T-helper 2 cell treated with Interferon-gamma antibody and Interleukin-4, amounts not matched to agents 100 ng/mL and 5 ng/mL, for 36 hours (primary cell): ENCODE measurements around the gene BLID. TPM values are rescaled to one million over a fixed set of nuclear protein-coding genes. Genes with fewer than 3 reads are reported as not detected.

Experiments used
- intact Hi-C: fragments of 100-400 bp; cut with micrococcal nuclease; formaldehyde crosslinking; loops from one replicate; pipeline ENCODE4 v1.15.1; 2023
- total RNA-seq: library from RNA; stranded (reverse); gene quantifications from 2 replicates; pipeline ENCODE4 v1.2.3, GENCODE V29; 2022

Gene BLID
- total RNA-seq, 1 donor from 2014 or later: not detected

DNA sequence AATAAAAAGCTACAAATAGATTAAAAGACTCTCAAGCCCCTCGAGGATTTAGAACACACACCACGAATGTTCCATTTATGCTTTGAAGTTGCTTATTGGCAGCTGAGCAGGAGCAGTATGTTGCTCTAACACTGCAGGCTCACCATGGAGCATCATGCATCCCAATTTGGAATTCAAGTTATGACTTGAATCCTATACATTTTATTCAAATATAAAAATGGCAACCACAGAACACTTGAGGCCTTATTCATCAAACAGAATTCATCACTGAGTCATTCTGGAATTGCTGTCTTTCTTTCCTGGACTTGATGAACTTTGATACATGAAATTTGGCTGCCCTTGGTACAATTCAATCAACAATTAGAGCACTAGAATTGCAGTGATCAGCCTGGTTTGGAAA lies 24.5 kb upstream of the BLID start:
- intact Hi-C loops: no loop called here

DNA sequence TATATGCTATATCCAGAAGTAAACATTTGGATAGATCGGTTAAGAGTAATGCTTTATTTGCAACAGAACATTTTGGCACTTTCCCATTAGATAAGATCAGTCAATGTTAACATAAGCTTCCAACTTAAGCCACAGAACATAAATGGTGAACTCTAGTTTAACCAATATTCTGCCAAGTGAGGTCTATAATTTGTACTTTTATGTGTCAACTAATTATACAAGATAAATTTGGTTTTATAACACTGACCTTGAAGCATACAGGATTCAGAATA lies 23.5 kb upstream of the BLID start:
- intact Hi-C loops: no loop called here

DNA sequence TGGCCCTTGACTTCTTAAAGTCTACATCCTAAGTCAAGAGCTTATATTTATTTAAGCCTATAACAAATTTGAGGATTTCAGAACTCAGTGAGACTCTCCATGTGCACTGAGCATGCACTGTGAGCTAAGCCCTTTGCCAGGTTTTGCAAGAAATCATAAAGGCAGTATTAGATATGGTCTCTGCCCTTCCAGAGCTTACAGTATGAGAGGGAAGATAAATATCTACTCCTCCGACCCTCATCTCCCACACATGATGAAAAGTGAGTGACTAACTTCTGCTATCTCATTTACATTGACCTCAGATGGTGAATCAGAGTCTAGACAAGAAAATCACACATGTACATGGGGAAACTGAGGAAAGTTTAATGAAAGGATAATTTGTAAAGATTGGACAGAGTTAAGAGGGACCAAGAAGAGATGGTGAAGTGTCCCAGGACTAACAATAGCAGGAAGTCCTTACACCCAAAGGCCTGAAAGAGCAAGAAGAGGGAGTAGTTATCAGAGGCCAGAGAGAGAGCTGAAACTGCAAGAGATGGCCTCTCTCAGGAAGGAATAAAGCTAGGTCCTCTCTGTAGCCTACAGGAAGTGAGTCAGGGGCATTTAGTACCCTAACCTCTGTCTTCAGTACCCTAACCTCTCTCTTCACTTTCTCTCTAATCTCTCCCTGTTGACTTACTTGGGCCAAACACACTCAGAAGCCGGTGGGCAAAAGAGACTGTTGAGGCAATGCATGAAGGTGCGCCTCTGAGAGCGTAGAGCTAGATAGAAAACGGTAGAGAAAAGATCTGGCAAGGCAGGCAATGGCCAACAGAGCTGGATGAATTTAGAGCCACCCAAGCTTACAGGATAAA lies 23.0 kb upstream of the BLID start:
- intact Hi-C loops: no loop called here

- intact Hi-C loops: no loop called here
These were observed 21.2 kb upstream of the BLID start for GRCh38 chr11:122137078-122137793.

DNA sequence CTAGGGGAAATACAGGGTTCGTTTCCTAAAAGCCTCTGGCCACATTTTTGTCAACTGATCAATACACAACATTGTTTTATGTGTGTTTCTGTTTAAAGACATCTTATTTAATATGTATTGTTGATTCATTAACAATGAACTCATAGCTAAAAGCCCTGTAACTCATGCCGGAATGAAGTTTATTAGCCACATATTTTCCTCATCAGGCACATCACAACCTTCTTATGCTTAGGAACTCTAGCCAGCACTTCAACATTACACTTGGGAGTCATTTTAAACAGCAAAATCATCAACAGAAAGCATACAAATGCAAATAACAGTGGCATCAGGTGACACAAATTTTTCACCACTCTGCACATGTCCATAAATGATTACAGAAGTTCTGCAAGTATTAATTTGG lies 15.1 kb upstream of the BLID start:
- intact Hi-C loops: no loop called here

- intact Hi-C loops: no loop called here
These were observed 12.1 kb upstream of the BLID start for GRCh38 chr11:122128146-122128545.

DNA sequence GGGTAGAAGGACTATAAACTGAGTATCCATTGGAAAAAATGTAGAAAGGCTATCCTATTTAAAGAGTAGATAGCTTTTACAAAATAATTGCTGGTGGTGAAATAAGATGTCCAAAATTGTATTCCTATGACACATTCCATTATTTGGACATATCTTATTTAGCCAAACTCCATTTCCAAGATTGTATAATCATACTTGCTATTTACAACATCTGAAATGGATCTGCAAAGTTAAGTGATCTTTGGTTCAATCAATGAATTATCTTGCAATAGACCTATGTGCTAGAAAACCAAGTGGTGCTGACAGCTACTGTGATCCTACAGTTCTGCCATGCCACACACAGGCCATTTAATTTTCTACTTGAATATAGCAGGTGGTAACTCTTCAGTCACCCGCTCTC lies 11.0 kb upstream of the BLID start:
- intact Hi-C loops: no loop called here

DNA sequence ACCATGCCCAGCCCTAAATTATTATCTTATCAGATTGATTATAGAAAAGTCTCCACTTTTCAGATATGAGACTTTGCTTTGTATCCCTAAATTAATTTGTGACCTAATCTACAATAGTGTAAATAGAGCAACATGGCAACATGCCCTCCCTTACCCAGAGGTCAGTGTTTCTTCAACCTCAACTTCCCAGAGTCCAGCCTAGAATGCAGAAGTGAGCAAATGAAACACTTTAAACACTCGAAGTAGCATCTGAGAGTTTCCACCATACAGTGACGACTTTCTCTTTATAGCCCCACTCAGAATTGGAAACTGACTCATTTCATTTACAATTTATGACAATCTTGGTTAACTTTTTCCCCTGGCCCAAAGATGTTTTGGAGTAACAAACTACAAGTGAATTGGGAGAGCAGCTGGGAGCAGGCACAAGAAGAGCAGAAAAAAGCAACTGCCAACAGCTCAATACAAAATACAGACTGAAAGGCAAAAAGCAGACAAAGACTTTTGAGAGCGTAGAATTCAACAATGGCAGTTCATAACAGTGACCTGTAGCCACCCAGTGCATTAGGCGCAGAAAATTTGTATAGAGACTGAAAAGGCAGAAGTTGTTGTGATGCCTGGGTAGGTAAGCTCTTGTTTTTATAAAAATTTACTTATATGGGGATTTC lies 10.1 kb upstream of the BLID start:
- intact Hi-C loops: no loop called here

DNA sequence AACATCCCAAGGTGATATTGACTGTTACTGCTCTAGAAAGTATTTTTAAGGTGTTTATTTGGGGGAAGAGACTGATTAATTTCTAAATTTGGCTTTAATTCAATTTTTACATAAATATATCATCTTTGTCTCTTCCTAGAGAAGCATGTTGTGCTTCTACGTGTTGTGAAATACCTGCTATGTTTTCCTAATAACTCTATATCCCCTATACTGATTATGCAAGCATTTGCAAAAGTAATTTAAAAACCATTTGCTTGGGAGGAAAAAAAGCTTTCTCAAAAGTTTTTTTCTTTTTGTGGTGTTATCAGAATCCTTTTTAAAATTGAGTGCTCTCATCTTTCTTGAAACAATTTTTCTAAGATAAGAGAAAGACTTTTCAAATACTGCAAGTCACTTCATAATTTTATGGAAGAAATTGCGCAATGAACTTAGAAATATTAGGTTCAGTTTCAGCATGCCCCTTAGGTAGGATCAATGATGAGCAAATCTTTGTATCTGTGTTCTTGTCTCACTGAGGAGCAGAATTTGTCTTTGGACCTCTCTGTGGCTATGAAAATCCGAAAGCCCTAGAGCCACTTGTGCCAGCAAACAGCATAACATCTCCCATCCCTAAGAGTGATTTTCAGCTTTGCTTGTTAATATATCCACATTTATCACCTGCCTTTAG lies 7.4 kb upstream of the BLID start:
- intact Hi-C loops: no loop called here

- intact Hi-C loops: no loop called here
These were observed 6.2 kb upstream of the BLID start for GRCh38 chr11:122122179-122122578.

DNA sequence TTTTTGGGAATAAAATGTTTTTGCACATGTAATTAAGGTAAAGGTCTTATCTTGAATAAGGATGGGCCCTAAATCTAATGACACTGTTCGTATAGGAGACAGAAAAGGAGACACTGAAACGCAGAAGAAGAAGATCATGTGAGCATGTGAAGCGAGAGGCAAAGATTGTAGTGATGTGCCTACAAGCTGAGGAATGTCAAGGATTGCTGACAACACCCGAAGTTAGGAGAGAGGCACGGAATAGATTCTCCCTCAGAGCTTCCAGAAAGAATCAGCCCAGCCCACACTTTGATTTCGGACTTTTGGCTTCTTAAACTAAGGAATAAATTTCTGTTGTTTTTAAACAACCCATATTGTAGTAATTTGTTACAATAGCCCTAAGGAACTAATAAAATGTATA lies 4.1 kb upstream of the BLID start:
- intact Hi-C loops: no loop called here

DNA sequence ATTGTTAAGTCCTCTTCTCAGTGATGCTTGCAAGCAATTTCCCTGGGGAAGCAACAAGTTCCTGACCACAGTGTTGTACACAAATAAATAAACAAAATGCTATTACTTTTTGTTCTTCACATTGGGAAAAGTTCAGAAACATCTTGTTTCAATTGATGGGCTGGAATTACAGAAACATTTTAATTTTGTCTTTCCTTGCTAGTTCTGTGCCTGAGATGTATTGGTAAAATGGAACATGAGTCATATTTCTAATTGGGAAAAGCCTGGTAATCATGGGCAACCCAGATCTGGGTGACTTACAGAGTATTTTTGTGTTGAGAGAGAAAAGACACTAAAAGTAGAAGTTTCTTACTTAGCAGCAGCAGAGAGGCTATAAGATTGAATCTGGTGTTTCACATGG lies 576 bp upstream of the BLID start:
- intact Hi-C loops: no loop called here

- intact Hi-C loops: no loop called here
These were observed 1.0 kb downstream of the BLID start for GRCh38 chr11:122114976-122115375.

DNA sequence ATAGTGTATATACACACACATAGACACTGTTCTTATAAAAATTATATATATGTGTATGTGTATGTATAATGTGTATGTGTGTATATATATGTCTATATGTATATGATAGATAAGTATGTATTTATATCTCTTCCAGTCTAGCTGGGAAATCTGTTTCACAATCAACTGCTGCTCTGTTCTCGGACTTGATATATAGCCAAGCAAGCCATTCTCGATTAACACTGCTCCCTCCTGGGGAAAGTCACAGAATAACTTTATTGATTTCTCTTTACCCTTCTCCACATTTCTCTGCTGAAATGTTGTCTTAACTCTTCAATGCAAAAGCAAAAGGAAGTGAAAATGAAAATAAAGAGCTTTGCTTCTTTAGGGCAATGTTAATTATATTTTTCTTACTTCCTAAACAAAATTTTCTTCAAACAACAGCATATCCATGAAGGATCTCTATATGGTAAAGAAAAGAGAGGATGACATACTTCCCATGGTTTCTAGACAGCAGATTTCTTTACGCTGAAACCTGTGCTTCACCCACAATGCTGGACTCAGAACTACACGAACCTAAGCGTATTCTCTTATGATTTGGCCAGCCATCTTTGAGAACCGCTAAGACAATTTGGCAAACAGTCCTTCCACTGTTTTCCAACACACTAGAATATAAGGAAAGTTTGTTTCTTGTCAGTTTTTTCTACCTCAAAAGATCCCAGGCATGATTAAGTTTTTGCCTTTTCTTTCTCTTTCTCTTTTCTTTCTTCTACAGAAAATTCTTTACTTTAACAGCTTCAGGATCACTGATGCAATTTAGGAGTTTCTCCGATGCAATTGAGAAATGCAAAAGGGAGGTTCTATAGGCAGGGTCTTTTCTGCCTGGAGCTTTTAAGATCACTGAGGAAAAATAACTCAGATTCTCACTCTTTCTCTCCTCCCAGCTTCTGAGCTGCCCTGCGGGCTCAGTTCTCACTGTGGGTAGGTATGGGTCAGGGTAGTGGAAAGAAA lies 1.9 kb downstream of the BLID start:
- intact Hi-C loops: no loop called here

GRCh38 chr11:122112470-122113365 lies 3.3 kb downstream of the BLID start:
- intact Hi-C loops: no loop called here

GRCh38 chr11:122109932-122110331 lies 6.1 kb downstream of the BLID start:
- intact Hi-C loops: no loop called here

DNA sequence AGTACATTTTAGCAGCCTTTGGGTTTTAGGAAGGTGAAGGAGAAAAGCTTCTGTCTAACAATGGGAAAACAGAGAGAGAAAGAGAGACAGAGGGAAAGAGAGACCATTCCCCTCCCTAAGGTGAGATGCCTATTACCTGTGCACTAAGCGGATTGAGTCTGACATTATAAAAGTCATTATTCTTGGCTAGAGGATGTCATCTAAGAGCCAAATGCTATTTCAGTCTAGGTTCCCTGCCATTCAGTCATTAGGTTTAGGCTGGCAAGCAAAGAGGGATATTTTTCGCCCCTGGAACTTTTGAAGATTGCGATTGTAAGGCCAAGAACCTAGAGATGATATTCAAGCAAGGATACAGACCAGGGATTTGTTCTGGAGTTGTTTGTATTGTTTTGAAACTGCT lies 7.2 kb downstream of the BLID start:
- intact Hi-C loops: no loop called here

DNA sequence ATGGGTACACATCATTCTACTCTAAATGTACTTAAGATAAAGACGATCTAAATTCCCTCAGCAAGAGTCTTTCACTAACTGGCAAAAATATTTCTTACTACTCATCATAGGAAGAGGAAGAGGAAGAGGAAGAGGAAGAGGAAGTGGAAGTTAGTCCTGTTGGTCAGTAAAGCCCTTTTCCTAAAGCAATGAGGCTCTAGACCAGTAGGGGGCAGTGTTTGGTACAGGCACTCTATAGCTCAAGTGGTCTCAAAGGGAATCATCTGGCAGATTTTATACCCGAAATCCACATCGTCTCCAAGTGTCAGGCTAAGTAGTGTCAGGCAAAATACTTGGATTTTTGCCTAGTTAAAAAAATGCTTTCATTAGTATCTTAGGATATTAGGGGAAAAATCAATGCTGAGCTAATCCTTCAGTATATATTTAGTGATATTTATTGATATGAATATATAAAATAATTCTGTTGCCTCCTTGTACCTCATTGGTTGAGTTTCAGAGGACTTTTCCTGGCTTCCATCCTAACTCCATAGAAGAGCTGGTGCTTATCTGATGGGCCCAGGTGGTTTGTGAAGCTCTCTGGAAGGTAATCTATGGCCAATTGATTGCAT lies 7.7 kb downstream of the BLID start:
- intact Hi-C loops: no loop called here

DNA sequence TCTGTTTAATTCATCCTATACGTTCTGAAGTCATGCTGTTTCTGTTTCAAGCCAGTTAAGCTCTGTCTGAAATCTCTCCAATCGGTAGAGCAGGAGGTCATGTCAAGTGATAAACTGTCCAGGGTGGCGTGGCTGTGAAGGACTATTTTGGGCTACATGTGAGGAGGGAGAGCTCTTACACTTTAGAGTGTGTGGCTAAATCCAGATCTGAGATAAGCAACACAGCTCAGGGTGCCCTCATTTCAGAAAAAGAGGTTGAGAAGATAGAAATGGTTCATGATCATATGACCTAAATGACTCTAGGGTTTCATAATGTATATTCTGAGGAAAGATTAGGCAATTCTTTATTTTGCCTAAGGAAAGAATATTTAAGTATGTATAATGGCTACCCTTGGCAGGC lies 8.4 kb downstream of the BLID start:
- intact Hi-C loops: no loop called here
